ENCODE data around the gene SLC17A7. TPM values are rescaled to one million over a fixed set of nuclear protein-coding genes. Genes with fewer than 3 reads are reported as not detected.

Gene SLC17A7
- total RNA-seq, 1 donor from 2014 or later: 1.6 TPM

GRCh38 chr19:49391581-49392399, 49.5 kb downstream of the SLC17A7 start:
- intact Hi-C loops (cut with DNase I): loop anchor here (1.0 kb wide), 1 partner anchor 52 kb away; no protein-coding TSS in a partner anchor
- peak; percentile 84 for DNase-seq (ENCODE audit: low spot score)

GRCh38 chr19:49390929-49391359, 50.4 kb downstream of the SLC17A7 start:
- intact Hi-C loops (cut with DNase I): no loop called here
- no peak for DNase-seq (ENCODE audit: low spot score)

DNA sequence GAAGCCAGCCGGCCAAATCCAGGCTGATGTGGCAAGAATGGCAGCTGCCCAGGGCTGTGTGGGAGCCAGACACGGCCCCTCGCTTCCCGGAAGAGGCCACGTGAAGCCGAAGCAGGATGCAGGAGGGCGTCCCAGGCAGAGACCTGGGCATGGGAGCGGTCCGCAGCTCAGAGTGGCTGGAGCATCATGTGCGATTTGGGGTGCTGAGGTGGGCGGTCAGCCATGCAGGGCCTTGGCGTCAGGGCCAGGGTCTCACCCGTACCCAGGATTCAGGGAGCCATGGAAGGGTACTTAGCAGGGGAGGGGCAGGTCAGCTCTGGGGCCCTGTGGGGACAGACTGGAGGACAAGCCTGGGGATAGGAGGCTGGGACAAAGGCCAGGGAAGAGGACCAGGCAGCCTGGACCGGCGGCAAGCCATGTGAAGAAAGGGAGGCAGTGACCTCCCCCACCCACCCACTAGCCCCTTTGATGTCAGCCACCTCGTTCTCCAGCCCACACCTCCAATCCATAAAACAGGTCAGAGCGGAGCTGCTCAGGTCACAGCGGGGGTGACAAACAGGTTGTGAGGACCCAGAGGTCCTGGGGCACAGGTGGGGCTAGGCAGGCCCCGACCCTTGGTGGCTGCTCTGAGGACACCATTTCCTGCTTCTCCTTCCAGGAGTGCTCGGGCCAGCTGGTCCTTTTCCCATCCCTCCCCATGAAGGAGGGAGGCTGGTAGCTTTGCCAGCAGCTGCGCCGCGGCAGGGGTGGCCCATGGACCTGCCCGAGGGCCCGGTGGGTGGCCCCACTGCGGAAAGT, 51.0 kb downstream of the SLC17A7 start:
- intact Hi-C loops (cut with DNase I): no loop called here
- DNase-seq (ENCODE audit: low spot score): no peak

DNA sequence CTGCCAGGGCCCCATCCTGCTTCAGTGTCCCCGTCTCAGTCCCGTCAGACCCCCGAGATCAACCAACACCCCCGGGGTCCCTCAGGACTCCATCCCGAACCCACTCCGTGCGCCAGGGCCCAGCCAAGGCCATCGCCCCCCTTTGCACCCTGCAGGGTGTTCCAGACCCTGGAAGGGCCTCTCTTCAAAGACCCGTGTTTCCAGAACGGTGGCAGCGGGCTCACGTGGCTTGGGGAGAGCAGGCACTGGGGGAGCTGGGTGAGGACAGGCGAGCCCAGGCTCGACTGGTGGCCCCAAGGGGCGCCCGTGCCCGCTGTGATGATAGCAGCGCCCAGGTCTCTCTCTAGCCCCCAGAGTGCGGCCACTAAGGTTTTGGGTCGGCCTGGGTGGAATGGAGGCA, 51.9 kb downstream of the SLC17A7 start:
- intact Hi-C loops (cut with DNase I): no loop called here
- no peak for DNase-seq (ENCODE audit: low spot score)

- intact Hi-C loops (cut with DNase I): no loop called here
- DNase-seq (ENCODE audit: low spot score): peak; percentile 90
Observed at GRCh38 chr19:49387936-49388372, 53.4 kb downstream of the SLC17A7 start, which contains the start of gene KASH5. Gene KASH5, plus strand, starts transcription at chr19:49388249. Its CDS starts 2,635 bp downstream, at chr19:49390884.

- intact Hi-C loops (cut with DNase I): no loop called here
- DNase-seq (ENCODE audit: low spot score): no peak
Observed at GRCh38 chr19:49383599-49383998, 57.7 kb downstream of the SLC17A7 start.

DNA sequence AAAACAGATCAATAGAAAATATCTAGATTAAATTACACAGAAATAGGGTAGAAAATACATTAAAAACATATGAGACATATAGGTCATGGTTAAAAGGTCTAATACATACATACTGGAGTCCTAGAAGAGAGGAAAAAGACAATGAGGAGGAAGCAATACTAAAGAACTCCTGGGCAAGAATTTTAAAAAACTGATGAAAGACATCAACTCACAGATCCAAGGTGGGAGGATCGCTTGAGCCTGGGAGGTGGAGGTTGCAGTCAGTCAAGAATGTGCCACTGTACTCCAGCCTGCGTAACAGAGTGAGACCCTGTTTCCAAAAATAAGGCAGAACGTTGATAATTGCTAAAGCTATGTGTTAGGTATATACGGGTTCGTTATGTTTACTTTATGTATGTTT, 58.7 kb downstream of the SLC17A7 start:
- no peak for DNase-seq (ENCODE audit: low spot score)
- intact Hi-C loops (cut with DNase I): no loop called here

DNA sequence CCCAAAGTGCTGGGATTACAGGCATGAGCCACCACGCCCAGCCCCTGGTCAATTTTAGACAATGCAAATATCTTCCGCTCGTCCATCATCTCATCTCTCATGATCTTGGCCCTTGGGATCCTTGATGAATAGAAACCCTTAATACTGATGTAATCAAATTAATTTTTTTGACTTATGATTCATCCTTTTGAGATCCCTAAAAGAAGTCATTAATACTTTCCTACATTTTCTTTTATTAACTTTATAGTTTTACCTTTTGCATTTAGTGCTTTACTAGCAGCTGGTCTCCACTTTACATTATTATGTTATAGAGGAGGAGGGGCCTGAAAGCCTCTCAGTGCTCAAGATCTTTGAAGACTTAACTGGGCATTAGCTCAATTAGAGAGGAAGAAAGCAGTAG, 60.9 kb downstream of the SLC17A7 start:
- intact Hi-C loops (cut with DNase I): no loop called here

More for the DNA sequence above, 60.9 kb downstream of the SLC17A7 start:
- DNase-seq (ENCODE audit: low spot score): no peak

Other genes starting within 250 kb of the SLC17A7 start
- 0.67 TPM for gene SLC6A16, start 116.3 kb downstream of the SLC17A7 start, total RNA-seq
- gene CD37, start 106.1 kb downstream of the SLC17A7 start, total RNA-seq: 4.8 TPM
- gene TEAD2, start 79.1 kb downstream of the SLC17A7 start, total RNA-seq: 39.9 TPM
- not detected for gene DKKL1, start 77.7 kb downstream of the SLC17A7 start, total RNA-seq
- not detected for gene KASH5, start 53.3 kb downstream of the SLC17A7 start, total RNA-seq
- gene PTH2, start 18.1 kb downstream of the SLC17A7 start, total RNA-seq: not detected
- gene GFY, start 16.1 kb downstream of the SLC17A7 start, total RNA-seq: not detected
- gene PIH1D1, start 10.3 kb upstream of the SLC17A7 start, total RNA-seq: 24.2 TPM
- gene ALDH16A1, start 11.7 kb upstream of the SLC17A7 start, total RNA-seq: 7.7 TPM
- gene FLT3LG, start 32.7 kb upstream of the SLC17A7 start, total RNA-seq: 3.8 TPM
- gene RPL13A, start 46.1 kb upstream of the SLC17A7 start, total RNA-seq: 1,030 TPM
- 729 TPM for gene RPS11, start 54.9 kb upstream of the SLC17A7 start, total RNA-seq
- 50.6 TPM for gene FCGRT, start 71.1 kb upstream of the SLC17A7 start, total RNA-seq
- gene RCN3, start 86.5 kb upstream of the SLC17A7 start, total RNA-seq: 14.0 TPM
- gene NOSIP, start 139.0 kb upstream of the SLC17A7 start, total RNA-seq: 34.5 TPM
- gene PRRG2, start 139.8 kb upstream of the SLC17A7 start, total RNA-seq: 0.40 TPM
- 15.9 TPM for gene PRR12, start 149.7 kb upstream of the SLC17A7 start, total RNA-seq
- gene RRAS, start 198.6 kb upstream of the SLC17A7 start, total RNA-seq: 171 TPM
- gene SCAF1, start 200.7 kb upstream of the SLC17A7 start, total RNA-seq: 53.1 TPM
- 33.7 TPM for gene IRF3, start 224.3 kb upstream of the SLC17A7 start, total RNA-seq
- gene BCL2L12, start 224.4 kb upstream of the SLC17A7 start, total RNA-seq: 8.9 TPM
- 124 TPM for gene PRMT1, start 235.7 kb upstream of the SLC17A7 start, total RNA-seq
- 0.19 TPM for gene ADM5, start 248.1 kb upstream of the SLC17A7 start, total RNA-seq
- gene CPT1C, start 249.6 kb upstream of the SLC17A7 start, total RNA-seq: 3.1 TPM

Data from cardiac septum (tissue), 1 donor.